ENCODE results near the gene STARD3NL.
"Not testable (repeated sequence)": the region's sequence is repeated elsewhere in the genome, so short reads cannot be mapped to it uniquely, and the experiment has no call there.

STARD3NL gene

DNA sequence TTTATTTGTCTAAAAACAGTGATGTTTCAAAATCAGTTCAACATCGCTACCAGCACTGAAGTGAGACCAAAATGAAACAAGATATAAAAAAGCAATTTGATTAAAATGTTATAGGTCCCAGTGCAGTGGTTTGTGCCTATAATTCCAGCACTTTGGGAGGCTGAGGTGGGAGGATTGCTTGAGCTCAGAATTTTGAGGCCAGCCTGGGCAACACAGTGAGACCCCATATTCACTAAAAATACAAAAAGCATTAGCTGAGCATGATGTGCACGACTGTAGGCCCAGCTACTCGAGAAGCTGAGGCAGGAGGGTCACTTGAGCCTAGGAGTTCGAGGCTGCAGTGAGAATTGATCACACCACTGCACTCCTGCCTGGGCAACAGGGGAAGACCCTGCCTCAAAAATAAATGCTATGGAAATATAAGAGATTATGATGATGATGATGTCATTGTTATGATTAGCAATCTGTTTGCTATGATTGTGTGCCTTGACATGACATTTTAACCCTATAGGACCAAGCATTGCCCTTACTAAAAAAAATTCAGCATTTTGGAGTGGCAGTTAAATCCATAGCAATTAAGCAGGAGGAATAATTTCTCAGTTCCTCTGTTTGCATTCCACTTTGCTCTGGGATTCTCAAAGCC is 91.8 kb downstream of the STARD3NL start:
- not testable (repeated sequence) for DNase-seq (ENCODE audit: low read depth)

DNA sequence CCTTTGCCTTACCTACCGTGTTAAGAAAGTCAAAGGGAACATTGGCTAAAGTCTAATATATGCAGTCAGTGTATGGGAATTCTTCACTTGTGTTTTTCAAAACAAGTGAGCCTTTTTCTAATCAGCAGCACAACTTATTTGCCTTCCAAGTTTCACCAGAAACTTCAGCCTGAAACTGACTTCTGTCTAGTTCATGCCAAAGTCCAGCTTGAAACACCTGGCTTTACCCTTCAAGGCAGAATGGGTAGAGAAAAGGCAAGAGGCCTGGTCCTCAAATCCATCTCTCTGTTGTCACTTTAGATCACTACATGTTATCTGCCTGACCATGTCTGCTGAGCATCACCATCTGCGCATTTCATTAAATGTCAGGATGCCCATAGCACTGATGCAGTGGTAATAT is 92.4 kb downstream of the STARD3NL start:
- DNase-seq (ENCODE audit: low read depth) = not testable (repeated sequence)

DNA sequence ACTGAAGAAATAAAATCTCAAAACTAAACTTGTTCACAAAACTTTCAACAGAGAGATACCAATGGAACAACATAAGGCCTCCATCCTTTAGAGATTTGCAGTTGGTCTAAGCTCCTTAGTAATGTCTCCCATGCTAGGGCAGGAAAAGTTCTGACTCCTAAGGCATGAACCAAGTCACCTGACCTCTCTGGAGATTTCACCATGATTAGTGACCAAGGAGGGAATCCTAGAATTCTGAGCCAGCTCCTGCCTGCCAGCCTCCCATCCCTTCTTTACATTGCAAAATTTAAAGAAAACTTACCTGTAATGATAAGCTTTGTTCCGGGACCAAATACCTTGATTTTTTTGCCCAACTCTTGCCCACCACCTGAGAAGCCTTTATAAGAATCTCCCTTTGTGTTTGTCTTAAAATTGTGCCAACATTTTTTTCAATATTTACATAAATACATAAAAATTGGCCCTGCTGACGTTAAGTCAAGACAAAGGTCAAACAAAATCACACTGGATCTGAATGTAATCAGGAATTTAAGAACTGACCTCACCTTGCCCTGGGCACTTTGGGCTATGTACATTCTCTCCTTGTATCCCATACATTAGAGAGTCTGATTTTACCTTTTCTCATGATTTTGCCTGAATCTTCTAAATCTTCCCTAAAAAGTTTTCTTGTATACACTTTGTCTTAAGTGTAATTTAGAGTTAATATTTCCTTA is 95.4 kb downstream of the STARD3NL start, which contains the start of gene TARP:
TARP (minus strand) TSS at position 351 of the 710 bp plus-strand sequence.
- DNase-seq (ENCODE audit: low read depth) = no peak

DNA sequence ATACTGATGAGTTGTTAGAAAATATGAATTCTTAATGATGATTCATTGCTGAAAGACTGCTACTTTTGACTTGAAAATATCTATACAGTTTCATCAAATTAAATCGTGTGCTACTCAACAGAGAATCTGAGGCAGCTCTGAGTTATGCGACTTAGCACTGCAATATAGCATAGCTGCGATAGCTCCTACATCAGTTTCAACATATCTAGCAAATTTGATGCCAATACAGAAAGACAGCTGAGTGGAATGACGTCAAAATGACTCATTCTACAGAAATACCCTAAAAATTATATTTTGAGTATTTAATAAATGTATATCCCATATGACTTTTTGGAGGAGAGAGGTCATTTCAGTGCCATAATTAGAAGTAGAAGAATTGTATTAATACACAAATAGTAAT is 96.4 kb downstream of the STARD3NL start:
- DNase-seq (ENCODE audit: low read depth) = no peak

GRCh38 chr7:38274927-38275620 is 97.0 kb downstream of the STARD3NL start:
- no peak for DNase-seq (ENCODE audit: low read depth)

DNA sequence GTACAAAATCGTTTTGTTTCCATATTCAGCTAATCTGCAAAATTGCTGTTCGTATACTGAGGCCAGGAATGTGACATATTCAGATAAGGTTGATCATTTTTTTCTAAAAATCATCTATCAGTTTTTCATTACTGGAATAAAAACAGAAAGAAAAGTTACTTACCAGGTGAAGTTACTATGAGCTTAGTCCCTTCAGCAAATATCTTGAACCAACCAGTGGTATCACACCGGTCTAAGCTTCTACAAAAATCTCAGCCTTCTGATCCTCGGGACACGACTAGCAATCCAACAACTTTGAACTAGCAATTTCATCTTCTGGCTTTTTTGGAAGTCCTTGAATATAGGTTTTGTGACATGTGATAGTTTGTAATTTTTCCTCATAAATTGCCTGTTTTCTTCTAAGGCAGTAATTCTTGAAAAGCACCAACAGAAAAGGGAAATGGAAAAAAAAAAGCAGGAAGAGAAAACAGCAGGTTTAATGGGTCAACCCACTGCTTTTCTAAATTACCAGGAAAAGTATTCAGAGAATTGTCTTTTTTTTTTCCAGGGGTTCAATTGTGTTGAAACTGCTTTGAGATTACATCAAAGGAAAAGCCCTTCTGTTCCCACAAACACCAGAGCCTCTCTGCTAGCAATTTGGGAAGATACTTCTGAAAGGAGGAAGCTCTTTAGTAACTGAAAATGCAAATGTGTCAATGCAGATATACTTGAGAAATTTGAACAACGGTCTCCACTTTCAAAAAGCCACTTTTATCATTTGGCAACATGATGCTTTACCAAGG is 98.2 kb downstream of the STARD3NL start:
- no peak for DNase-seq (ENCODE audit: low read depth)

- DNase-seq (ENCODE audit: low read depth) = no peak
These were observed 102.0 kb downstream of the STARD3NL start for GRCh38 chr7:38280000-38280399.
